SHP77 (cell line): ENCODE measurements around the gene SPECC1.
"Not testable (repeated sequence)": the region's sequence is repeated elsewhere in the genome, so short reads cannot be mapped to it uniquely, and the experiment has no call there.

Source experiments
- DNase-seq, 2 experiments: peaks; one replicate each; lab custom pipeline; 2025; lab: John Stamatoyannopoulos, UW

Gene SPECC1

DNA sequence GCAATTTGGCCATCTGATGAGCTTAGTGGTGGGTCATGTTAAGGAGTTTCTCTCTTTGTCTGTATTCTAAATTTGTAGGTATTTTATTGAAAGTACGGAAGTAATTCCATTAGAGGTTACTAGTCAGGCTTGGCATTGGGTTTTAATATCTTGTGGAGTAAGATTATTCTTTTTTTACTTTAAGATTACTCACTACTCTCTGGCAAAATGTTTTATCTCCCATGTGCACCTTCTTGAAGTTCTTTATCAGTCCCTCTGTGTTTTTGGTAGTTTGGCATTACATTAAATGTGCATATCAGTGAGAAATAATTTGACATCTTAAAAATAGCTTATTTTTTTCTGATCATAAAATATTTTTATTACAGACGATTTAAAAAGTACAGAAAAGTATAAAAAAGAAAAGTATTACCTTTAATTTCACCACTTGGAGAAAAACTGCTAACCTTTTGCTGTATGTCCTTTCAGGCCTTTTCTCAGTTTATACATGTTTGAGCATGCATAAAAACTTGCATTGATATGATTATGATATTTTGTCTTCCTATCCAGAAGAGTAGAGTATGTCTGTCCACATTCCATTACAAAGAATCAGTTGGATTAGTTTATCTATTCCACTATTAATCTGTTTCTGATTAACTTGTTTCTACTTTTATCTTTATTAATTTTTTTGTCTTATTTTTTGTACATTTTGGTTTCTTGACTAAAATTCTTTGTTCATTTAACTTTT is 198.3 kb downstream of the SPECC1 start:
- DNase-seq, result no peak

DNA sequence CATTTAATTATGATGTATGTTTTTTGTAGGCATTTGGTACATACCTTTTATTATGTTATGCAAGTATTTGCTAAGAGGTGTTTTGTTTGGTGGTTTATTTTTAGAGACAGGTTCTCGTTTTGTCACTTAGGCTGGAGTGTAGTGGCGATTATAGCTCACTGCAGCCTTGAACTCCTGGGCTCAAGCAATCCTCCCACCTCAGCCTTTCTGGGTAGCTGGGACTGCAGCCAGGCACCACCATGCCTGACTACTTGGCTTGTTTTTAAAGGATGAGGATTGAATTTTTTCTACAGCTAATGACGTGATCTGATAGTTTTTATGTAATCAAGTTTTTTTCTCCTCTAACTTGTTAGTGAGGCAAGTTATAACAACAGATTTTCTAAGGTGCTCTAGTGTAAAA is 199.6 kb downstream of the SPECC1 start:
- DNase-seq, result no peak

DNA sequence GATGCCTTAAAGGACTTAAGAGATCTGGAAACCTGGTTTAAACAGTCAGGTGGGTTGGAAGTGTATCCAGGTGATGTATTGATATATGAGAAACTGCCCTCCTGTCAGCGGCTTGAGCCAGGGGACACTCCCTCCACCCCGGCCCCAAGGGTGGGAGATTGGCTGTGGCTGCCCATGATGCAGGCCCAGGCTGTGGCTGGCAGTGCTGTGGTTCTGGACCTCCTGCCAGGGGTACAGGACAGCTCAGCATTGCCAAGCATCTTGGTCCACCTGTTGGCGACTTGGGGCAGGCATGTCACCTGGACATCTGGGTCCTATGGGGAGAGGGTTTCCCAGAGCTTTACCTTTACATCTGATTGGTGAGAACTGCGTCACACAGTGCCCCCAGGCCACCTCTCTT is 201.0 kb downstream of the SPECC1 start:
- no peak for DNase-seq

DNA sequence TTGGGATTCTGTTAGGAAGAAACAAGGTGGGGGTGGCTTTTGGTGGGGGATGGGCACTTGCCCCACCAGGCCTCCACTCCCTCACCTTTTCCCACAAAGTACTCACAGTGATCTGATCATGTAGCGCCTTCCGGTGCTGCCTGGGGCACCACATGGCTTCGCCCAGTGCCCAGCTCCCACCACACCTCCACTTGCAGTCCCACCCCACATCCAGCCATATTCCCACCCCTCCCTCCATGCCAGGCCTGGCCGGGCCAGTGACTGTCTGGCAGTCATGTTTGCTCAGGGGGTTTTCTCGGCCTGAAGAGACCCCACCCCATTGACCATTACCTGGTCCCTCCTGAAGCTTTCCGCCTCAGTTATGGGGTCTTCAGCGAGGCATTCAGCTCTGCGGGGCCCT is 201.5 kb downstream of the SPECC1 start:
- DNase-seq, result no peak

DNA sequence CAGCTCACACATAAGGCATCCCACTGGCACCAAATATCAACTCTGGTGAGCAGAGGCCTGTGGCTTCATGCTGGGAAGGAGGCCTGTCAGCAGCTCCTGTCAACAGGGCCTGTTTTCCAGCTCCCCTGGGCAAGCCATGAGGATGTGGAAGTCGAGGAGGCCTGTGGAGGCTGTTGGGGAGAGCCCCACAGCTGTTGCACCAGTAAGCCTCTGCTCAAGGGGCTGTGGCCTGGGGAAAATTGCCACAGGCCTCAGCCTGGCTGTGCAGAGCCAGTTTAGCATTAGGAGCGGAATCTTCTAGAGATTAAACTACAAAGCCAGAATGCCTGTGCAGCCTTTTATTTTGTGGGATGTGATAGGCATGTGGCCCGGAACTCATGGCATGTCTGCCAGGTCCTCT is 202.1 kb downstream of the SPECC1 start:
- DNase-seq, result no peak

DNA sequence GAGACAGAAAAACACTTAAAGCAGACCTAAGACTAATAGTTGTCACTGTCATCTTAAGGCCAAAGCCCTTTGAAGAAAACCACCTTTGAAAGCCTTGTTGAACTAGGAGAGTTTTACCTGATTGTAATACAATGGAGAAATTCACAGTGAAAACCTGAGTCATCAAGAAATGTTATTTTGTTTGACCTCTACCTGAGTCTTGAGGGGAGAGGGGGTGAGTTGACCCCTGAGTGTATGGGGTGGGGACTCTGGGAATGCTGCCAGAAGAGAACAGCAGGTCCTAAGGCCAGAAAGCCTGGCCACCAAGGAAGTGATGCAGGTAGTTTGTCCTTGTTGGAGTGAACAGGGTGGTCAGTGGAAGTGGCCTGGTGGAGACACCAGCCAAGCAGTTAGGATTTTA is 204.3 kb downstream of the SPECC1 start:
- no peak for DNase-seq

DNA sequence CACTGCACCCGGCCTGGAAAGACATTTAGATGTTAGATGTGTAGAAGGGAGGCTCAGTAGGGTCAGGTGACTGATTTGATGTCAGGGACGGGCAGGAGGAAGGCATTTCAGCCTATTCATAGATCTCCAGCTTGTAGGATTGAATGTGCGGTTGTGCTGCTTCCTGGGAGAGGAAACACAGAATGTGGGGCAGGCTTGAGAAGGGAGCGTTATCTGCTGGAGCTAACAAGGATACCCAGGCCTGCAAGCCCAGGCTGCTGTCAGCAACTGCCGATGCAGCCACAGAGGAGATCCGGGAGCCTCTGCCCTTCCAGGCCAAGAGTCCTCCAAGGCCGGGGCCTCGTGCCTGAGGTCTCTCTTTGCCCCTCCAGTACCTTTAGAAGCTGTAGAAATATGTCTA is 205.6 kb downstream of the SPECC1 start:
- DNase-seq, result no peak

DNA sequence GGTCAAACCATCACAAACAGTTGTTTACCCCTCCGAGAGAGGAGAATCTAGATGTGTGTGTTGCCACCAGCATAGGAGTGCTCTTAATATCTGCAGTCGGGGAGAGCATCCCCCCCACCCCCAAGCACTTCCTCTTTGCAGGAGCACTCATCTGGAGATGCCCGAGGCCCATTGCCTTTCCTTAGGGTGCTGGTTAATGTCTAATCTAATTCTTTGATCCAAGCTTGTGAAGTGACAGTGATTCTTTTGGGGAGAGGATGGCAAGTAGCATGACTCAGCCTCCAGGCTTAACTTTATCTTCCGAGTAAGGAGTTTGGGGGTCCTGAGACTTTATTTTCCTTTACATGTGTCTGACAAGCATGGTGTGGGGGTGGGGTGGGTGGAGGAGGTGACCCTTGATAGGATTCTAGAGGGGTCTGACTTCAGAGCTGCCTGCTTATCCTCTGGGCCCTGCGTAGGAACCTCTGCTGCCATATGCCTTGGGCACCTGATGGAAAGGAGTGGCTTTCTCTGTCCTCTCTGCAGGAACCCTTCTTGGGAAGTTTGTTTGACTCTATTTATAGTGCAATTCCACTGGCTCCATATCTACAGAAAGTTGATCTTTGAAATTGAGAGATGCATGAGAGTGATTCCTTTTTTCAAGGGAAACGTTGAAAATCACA is 207.1 kb downstream of the SPECC1 start:
- DNase-seq, result no peak

DNA sequence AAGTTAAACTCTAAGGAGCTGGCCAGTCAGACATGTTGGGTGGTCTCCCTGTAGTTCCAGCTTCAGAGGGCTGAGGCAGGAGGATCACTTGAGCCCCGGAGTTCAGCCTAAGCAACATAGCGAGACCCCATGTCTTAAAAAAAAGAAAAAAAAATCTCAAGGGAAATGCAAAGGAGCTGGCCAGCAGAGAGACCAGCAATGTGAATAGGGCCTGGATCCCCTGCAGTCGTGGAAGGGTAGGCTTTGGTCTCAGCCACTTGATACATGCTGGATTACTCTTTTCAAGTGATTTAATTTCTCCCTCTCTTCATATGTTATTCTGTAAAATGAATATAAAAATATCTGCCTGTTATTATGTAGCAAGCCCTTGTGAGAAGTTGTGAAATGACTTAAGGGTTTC is 207.7 kb downstream of the SPECC1 start:
- DNase-seq, result no peak

DNA sequence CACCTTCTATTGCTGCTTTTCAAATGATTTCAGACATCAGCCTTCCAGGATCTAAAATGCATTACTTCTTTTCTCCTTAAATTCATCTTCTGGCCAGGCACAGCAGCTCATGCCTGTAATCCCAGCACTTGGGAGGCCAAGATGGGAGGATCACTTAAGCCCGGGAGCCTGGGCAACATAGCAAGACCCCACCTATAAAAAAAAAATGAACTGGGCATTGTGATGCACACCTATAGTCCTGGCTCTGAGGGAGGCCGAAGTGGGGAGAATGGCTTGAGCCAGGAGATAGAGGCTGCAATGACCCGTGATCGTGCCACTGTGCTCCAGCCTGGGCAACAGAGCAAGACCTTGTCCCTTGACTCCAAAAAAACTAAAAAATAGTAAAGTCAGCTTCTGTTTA is 208.5 kb downstream of the SPECC1 start:
- no peak for DNase-seq

DNA sequence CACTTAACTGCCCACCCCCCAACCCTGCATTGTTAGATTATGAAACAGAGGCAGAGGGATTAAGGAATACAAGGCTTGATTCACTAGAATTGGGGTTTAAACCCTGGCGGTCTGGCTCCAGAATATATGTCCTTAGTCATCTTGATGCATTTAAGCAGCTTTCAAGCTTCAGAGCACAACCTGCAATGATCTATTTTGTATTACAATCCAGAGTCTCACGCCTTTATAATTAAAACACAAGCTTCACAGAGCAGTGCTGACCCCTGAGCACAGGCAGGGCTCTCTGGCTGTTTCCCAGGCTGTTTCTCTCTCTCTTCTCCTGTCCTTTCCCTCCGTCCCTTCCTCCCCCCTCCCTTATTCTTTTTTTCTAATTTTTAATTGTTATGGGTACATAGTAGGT is 209.1 kb downstream of the SPECC1 start:
- DNase-seq, result no peak

DNA sequence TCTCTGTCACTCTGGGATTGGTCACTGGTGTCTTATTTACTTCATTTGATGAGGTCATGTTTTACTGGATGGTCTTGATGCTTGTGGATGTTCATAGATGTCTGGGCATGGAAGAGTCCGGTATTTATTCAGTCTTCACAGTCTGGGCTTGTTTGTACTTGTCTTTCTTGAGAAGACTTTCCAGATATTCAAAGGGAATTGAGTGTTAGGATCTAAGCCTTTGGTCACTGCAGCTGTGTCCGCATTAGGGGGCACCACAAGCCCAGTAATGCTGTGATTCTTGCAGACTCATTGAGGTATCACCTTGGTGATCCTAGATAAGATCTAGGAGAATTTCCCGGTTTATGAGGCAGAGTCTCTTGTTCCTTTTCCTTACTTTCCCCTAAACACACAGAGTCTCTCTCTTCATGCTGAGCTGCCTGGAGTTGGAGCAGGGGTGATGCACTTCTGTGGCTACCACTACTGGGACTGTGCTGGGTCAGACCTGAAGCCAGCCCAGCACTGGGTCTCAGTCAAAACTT is 214.7 kb downstream of the SPECC1 start:
- no peak for DNase-seq

DNA sequence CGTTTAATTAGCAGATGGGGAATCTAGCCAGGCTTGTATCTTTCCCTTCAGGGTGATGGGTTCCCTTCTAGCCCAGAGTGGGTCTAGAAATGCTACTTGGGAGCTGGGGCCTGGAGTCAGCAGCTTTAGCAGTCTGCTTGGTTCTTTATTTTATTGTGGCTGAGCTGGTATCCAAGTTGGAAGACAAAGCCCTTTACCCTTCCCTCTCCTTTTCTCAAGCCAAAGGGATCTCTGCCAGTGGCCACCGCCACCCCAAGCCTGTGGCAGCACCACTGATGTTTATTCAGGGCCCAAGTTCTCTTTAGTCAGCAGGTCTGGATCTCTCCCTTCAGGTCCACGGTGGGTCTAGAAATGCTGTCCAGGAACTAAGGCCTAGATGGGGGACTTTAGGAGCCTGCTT is 215.2 kb downstream of the SPECC1 start:
- DNase-seq, result no peak

DNA sequence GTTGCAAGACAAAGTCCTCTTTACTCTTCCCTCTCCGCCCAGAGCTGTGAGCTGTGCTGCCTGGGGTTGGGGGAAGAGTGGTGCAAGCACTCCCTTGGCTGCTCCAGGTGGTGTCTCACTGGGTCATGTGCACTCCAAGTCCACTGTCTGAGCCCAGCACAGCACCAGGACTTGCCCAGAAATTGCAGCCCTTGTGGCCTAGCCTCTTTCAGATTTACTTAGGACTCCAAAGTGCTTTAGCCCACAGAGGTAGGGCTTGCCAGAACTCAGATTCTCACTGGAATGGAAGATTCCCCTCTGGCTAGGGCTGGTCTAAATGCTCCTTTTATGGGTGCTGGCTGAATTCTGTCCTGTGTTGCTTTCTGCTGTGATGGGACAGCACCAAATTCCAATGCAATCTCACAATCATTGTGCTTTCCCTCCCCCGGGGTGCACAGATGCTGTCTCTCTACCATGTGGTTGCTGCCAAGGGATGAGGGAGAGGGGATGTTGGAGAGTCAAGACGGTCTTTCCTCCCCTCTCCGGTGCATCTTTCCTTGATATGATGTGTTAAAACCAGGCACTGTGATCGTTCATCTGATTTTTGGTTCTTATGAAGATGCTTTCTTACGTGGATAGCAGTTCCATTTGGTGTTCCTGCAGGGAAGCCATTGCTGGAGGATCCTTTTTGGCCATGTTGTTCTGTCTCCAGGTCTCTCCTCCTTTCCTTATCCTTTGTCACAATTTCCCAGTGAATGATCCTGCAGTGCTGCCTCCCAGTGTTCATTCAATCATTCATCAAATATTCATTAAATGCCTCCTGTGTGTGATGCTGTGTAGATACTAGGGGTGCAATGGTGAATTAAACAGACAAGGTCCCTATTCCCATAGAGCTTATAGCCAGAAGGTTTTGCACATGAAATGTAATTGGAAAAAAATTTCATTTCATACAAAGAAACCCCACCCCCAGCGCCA is 216.3 kb downstream of the SPECC1 start:
- no peak for DNase-seq

DNA sequence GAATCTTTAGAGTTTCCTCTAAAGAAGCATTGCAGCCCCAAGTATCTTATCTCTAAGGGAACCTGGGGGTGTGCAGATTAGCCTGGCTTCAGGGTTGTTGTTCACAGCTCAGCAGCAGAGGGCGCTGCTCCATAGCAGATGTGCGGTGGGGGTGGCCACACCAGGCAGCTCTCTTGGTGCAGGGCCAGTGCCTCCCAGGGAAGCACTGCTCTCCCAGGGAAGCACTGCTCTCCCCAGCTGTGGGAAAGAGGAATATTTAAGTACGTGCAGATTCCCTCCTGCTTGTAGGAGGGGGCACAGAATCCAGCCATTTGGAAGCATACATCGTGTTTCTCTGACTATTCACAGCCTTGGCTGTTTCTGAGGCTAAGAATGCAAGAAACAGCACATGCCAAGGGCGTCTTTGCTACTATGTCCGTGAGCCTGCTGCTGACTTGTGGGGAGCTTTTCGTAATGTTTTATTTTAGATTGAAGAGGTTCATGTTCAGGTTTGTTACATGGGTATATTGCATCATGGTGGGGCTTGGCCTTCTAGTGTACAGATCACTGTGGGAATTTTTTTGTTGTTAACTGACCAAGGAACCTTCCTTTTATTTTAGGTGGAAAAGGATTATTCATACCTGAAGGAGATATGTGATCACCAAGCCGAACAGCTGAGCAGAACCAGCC is 217.8 kb downstream of the SPECC1 start:
- peak; percentile 79 to 84 for DNase-seq

DNA sequence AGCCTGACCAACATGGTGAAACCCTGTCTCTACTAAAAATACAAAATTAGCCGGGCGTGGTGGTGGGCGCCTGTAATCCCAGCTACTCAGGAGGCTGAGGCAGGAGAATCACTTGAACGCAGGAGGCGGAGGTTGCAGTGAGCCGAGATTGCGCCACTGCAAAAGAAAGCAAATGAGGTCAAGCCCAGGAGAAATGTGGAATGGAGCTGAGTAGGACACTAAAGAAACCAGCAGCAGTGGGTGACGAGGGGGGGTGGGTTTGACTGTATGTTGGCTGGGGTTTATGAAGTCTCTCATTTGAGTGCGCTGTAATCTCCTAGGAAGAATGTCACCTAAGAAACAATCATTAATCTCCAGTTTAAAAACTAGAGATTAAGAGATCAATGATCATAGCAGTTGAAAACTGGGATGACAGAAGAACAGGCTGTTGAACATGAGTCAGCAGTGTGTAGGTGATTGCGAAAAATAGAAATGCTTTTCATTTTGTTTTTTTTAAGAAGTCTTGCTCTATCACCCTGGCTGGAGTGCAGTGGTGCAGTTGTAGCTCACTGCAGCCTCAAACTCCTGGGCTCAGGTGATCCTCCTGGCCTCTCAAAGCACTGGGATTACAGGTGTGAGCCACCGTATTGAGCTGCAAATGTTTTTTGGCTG is 218.7 kb downstream of the SPECC1 start:
- DNase-seq, result not testable (repeated sequence)

DNA sequence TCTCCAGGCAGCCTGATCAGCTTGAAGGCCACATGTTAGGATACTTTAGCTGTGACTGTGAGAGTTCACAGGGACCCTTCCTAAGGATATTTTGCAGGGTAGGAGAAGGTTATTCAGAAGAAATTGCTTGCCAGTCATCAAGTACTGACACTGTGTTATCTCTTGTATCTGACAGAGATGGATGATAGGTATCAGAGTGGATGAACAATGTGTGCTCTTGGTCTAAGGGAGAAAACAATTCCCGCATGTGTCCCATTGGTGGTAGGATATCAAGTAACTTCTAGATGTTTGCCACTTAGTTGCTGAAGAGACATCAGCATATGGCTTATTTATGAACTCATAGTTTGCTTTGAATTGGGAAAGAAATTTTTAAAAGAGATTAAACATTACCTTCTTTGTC is 219.3 kb downstream of the SPECC1 start:
- no peak for DNase-seq

DNA sequence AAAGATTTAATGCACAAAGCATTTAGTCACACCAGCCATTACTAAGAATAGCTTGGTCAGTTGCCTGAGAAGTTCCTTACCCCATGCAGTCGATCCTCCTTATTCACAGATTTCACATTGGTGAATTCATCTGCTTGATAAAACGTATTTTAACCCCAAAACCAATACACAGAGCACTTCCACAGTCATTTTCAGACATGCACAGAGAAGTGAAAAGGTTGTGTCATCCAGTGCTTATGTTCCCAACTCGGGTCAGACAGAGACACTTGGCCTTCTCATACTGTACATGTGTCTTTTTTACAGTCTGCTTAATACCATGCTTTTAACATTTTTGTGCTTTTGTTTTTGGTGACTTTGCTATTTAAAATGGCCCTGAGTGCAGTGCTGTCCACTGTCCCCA is 219.7 kb downstream of the SPECC1 start:
- DNase-seq, result no peak

DNA sequence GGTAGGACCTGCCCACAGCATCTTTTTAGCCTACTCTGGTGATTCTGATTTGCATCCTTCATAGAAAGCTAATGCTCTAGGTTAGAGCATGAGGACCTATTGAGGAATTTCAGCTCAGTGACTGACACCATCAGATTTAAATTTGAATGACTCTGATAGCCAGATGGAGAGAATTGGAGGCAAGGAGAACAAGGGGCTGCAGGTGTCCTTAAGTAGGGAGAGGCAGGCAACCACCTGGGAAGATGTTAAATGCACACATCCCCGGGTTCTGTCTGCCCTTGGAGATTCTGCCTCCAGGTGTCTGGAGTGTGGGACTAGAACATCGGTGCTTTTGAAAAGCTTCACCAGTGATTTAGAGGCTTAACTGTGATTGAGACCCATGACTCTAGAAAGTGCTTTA is 221.8 kb downstream of the SPECC1 start:
- no peak for DNase-seq

DNA sequence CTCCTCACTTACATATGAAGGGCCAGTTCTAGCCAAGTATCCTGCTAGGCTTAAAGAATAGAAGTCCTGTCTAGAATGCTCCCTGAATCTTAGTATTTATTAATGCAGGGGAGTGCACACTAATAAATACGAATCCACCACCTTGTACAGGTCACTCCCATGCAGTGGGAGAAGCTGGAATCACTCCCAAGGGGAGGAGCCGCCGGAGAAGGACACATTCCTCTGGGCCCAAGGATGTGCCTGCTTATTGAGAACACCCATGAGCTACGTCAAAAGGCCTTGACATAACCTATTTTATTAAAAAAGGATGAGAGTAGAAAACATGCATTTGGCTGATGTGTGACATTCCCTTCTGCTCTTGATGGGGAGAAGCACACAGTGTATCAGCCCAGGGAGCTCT is 223.5 kb downstream of the SPECC1 start:
- DNase-seq, result no peak

DNA sequence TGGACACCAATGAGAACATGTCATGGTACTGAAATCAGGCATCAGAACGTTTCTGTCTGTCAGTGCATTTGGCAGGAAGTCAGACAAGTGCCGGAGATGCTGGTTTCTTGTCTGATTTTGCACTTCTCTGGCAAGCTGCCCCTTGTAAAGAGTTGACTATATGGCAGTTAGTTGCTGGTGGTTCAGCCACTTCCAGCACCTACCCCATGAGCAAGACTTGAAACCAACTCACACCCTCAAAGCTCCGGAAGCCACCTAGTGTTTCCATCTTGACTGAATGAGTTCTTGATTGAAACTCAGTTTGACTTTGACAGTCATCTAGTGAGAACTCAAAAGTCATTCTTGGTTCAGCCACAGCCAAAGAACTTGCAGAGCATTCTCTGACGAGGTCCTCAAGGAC is 225.1 kb downstream of the SPECC1 start:
- DNase-seq, result no peak

DNA sequence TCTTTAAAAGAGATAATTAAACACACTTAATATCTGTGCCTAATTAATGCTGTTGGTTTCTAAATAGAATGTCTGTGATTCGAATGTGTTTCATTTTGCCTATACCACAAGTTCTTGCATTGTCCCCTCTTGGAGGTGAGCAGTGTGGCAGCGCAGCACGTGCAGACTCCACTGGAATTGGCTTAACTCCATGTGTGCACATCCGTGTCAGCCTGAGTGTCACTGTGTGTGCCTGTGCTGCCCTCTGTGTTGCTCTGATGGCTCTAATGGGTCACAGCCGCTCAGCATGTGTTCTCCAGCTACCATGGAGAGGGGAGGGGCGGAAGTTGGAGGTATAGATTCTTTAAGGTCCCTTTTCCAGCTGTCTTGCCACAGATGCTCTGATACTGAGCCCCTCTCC is 226.6 kb downstream of the SPECC1 start:
- DNase-seq, result no peak
